Measurements from ENCODE around the gene LMO7.

Gene LMO7

GRCh38 chr13:75636436-75637180, 478 bp downstream of the LMO7 start:
- H3K36me3 Mint-ChIP-seq: no peaks in the 10 kb centered on the region
- no peak overlapping the region for H3K27ac Mint-ChIP-seq
- H3K27me3 Mint-ChIP-seq: no peaks in the 10 kb centered on the region
- peak overlapping the region; percentile 82 for H3K4me3 Mint-ChIP-seq
- H3K9me3 Mint-ChIP-seq (ENCODE audit: low read depth): no peaks in the 10 kb centered on the region
- H3K4me1 Mint-ChIP-seq (ENCODE audit: low read depth): peaks cover 12% of the 10 kb centered on the region

GRCh38 chr13:75637181-75637750, 1.1 kb downstream of the LMO7 start:
- Mint-ChIP-seq H3K36me3 (no peaks in the 10 kb centered on the region), H3K27me3 (no peaks in the 10 kb centered on the region), H3K4me3 (peak overlapping the region; percentile 75), H3K27ac (no peak overlapping the region), H3K4me1 (ENCODE audit: low read depth) (peaks cover 12% of the 10 kb centered on the region), H3K9me3 (ENCODE audit: low read depth) (no peaks in the 10 kb centered on the region)

GRCh38 chr13:75639454-75639853, 3.3 kb downstream of the LMO7 start:
- H3K27ac Mint-ChIP-seq: no peak overlapping the region
- no peaks in the 10 kb centered on the region for H3K9me3 Mint-ChIP-seq (ENCODE audit: low read depth)
- peaks cover 7% of the 10 kb centered on the region for H3K4me1 Mint-ChIP-seq (ENCODE audit: low read depth)
- no peaks in the 10 kb centered on the region for H3K27me3 Mint-ChIP-seq
- H3K4me3 Mint-ChIP-seq: no peak overlapping the region
- peaks cover 2% of the 10 kb centered on the region for H3K36me3 Mint-ChIP-seq

- Mint-ChIP-seq H3K4me3 (no peak overlapping the region), H3K9me3 (ENCODE audit: low read depth) (no peaks in the 10 kb centered on the region), H3K27me3 (no peaks in the 10 kb centered on the region), H3K27ac (no peak overlapping the region), H3K4me1 (ENCODE audit: low read depth) (peaks cover 7% of the 10 kb centered on the region), H3K36me3 (peaks cover 7% of the 10 kb centered on the region)
Observed at GRCh38 chr13:75641026-75641425, 4.9 kb downstream of the LMO7 start.

- Mint-ChIP-seq H3K36me3 (peaks cover 11% of the 10 kb centered on the region), H3K4me3 (no peak overlapping the region), H3K27me3 (no peaks in the 10 kb centered on the region), H3K4me1 (ENCODE audit: low read depth) (no peaks in the 10 kb centered on the region), H3K27ac (no peak overlapping the region), H3K9me3 (ENCODE audit: low read depth) (no peaks in the 10 kb centered on the region)
Observed at GRCh38 chr13:75643182-75643581, 7.1 kb downstream of the LMO7 start.

GRCh38 chr13:75643693-75644092, 7.6 kb downstream of the LMO7 start:
- H3K27ac Mint-ChIP-seq: no peak overlapping the region
- H3K4me3 Mint-ChIP-seq: no peak overlapping the region
- peaks cover 15% of the 10 kb centered on the region for H3K36me3 Mint-ChIP-seq
- no peaks in the 10 kb centered on the region for H3K4me1 Mint-ChIP-seq (ENCODE audit: low read depth)
- no peaks in the 10 kb centered on the region for H3K9me3 Mint-ChIP-seq (ENCODE audit: low read depth)
- H3K27me3 Mint-ChIP-seq: no peaks in the 10 kb centered on the region

- no peak overlapping the region for H3K4me3 Mint-ChIP-seq
- no peaks in the 10 kb centered on the region for H3K27me3 Mint-ChIP-seq
- no peaks in the 10 kb centered on the region for H3K4me1 Mint-ChIP-seq (ENCODE audit: low read depth)
- no peaks in the 10 kb centered on the region for H3K9me3 Mint-ChIP-seq (ENCODE audit: low read depth)
- peaks cover 22% of the 10 kb centered on the region for H3K36me3 Mint-ChIP-seq
- no peak overlapping the region for H3K27ac Mint-ChIP-seq
Observed at GRCh38 chr13:75645141-75645540, 9.0 kb downstream of the LMO7 start.

GRCh38 chr13:75647126-75647784, 11.1 kb downstream of the LMO7 start:
- Mint-ChIP-seq H3K9me3 (ENCODE audit: low read depth) (no peaks in the 10 kb centered on the region), H3K4me1 (ENCODE audit: low read depth) (no peaks in the 10 kb centered on the region), H3K36me3 (peaks cover 24% of the 10 kb centered on the region), H3K27ac (no peak overlapping the region), H3K4me3 (no peak overlapping the region), H3K27me3 (no peaks in the 10 kb centered on the region)

GRCh38 chr13:75648446-75648845, 12.3 kb downstream of the LMO7 start:
- H3K9me3 Mint-ChIP-seq (ENCODE audit: low read depth): no peaks in the 10 kb centered on the region
- no peak overlapping the region for H3K27ac Mint-ChIP-seq
- no peaks in the 10 kb centered on the region for H3K27me3 Mint-ChIP-seq
- no peaks in the 10 kb centered on the region for H3K4me1 Mint-ChIP-seq (ENCODE audit: low read depth)
- peaks cover 26% of the 10 kb centered on the region for H3K36me3 Mint-ChIP-seq
- no peak overlapping the region for H3K4me3 Mint-ChIP-seq

- H3K9me3 Mint-ChIP-seq (ENCODE audit: low read depth): no peaks in the 10 kb centered on the region
- no peak overlapping the region for H3K4me3 Mint-ChIP-seq
- no peaks in the 10 kb centered on the region for H3K4me1 Mint-ChIP-seq (ENCODE audit: low read depth)
- H3K27ac Mint-ChIP-seq: no peak overlapping the region
- no peaks in the 10 kb centered on the region for H3K27me3 Mint-ChIP-seq
- H3K36me3 Mint-ChIP-seq: peaks cover 19% of the 10 kb centered on the region
Observed at GRCh38 chr13:75651013-75651412, 14.9 kb downstream of the LMO7 start.

- no peaks in the 10 kb centered on the region for H3K4me1 Mint-ChIP-seq (ENCODE audit: low read depth)
- H3K27ac Mint-ChIP-seq: no peak overlapping the region
- H3K4me3 Mint-ChIP-seq: no peak overlapping the region
- no peaks in the 10 kb centered on the region for H3K27me3 Mint-ChIP-seq
- no peaks in the 10 kb centered on the region for H3K9me3 Mint-ChIP-seq (ENCODE audit: low read depth)
- H3K36me3 Mint-ChIP-seq: peaks cover 17% of the 10 kb centered on the region
Observed at GRCh38 chr13:75652726-75653125, 16.6 kb downstream of the LMO7 start.

GRCh38 chr13:75656425-75656989, 20.4 kb downstream of the LMO7 start:
- H3K36me3 Mint-ChIP-seq: peaks cover 10% of the 10 kb centered on the region
- no peaks in the 10 kb centered on the region for H3K4me1 Mint-ChIP-seq (ENCODE audit: low read depth)
- no peaks in the 10 kb centered on the region for H3K27me3 Mint-ChIP-seq
- H3K4me3 Mint-ChIP-seq: no peak overlapping the region
- no peak overlapping the region for H3K27ac Mint-ChIP-seq
- H3K9me3 Mint-ChIP-seq (ENCODE audit: low read depth): no peaks in the 10 kb centered on the region

- no peaks in the 10 kb centered on the region for H3K9me3 Mint-ChIP-seq (ENCODE audit: low read depth)
- H3K4me3 Mint-ChIP-seq: no peak overlapping the region
Observed at GRCh38 chr13:75657111-75657510, 21.0 kb downstream of the LMO7 start.

GRCh38 chr13:75660694-75661093, 24.6 kb downstream of the LMO7 start:
- H3K27ac Mint-ChIP-seq: no peak overlapping the region
- H3K27me3 Mint-ChIP-seq: no peaks in the 10 kb centered on the region
- peaks cover 11% of the 10 kb centered on the region for H3K36me3 Mint-ChIP-seq
- H3K4me3 Mint-ChIP-seq: no peak overlapping the region
- H3K9me3 Mint-ChIP-seq (ENCODE audit: low read depth): no peaks in the 10 kb centered on the region
- H3K4me1 Mint-ChIP-seq (ENCODE audit: low read depth): no peaks in the 10 kb centered on the region

More at GRCh38 chr13:75657111-75657510, 21.0 kb downstream of the LMO7 start:
- Mint-ChIP-seq H3K4me1 (ENCODE audit: low read depth) (no peaks in the 10 kb centered on the region), H3K36me3 (peaks cover 9% of the 10 kb centered on the region), H3K27me3 (no peaks in the 10 kb centered on the region), H3K27ac (no peak overlapping the region)

GRCh38 chr13:75661443-75661842, 25.3 kb downstream of the LMO7 start:
- Mint-ChIP-seq H3K27me3 (no peaks in the 10 kb centered on the region), H3K4me3 (no peak overlapping the region), H3K27ac (no peak overlapping the region), H3K9me3 (ENCODE audit: low read depth) (no peaks in the 10 kb centered on the region), H3K4me1 (ENCODE audit: low read depth) (no peaks in the 10 kb centered on the region), H3K36me3 (peaks cover 10% of the 10 kb centered on the region)

Measured in activated naive CD8-positive, alpha-beta T cell (primary cell).